ENCODE data around the gene ZNF774.

DNA sequence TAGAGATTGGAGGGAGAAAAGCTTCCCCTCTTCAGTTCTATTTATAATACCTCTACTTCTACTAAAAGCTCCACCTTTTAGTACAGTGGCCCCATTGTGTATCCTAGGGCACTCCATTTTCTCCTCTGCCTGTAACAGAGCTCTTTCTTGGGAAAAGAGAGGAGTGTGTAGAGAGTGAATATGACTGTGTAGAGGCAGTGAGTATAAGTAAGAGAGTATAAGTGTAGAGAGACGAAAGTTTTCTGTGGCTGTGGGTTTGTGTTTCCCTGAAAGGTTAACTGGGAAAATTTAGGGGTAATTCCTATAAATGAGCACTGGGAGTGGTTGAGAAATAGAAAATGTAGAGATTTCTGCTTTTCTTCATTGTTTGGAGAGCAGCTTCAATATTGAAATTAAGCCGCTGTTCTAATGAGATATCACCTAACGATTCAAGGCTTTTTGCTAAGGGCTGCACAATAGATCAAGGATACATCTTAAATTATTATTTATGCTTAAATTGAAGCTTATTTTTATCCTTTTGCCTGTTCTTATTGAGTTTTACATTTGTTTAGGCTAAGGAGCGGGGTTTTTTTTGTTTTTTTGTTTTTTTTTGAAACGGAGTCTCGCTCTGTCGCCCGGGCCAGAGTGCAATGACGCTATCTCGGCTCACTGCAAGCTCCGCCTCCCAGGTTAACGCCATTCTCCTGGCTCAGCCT, 42.8 kb downstream of the ZNF774 start:
- TF ChIP-seq, protein P1, sequence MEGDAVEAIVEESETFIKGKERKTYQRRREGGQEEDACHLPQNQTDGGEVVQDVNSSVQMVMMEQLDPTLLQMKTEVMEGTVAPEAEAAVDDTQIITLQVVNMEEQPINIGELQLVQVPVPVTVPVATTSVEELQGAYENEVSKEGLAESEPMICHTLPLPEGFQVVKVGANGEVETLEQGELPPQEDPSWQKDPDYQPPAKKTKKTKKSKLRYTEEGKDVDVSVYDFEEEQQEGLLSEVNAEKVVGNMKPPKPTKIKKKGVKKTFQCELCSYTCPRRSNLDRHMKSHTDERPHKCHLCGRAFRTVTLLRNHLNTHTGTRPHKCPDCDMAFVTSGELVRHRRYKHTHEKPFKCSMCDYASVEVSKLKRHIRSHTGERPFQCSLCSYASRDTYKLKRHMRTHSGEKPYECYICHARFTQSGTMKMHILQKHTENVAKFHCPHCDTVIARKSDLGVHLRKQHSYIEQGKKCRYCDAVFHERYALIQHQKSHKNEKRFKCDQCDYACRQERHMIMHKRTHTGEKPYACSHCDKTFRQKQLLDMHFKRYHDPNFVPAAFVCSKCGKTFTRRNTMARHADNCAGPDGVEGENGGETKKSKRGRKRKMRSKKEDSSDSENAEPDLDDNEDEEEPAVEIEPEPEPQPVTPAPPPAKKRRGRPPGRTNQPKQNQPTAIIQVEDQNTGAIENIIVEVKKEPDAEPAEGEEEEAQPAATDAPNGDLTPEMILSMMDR (IDR thresholded peaks at IDR 0.05), result no peak
- no peak for TF ChIP-seq POLR2A (IDR thresholded peaks at IDR 0.05)
